ENCODE data around the gene ARSI. TPM values are rescaled to one million over a fixed set of nuclear protein-coding genes. Genes with fewer than 3 reads are reported as not detected.
"Not testable (repeated sequence)": the region's sequence is repeated elsewhere in the genome, so short reads cannot be mapped to it uniquely, and the experiment has no call there.

Gene ARSI
- total RNA-seq, 1 experiment from 2014 or later = 0.28 TPM

GRCh38 chr5:150249744-150250143 lies 53.0 kb downstream of the ARSI start:
- Histone ChIP-seq H3K27ac (no peak overlapping the region), H3K9me3 (replicated peaks) (peaks cover 3% of the 10 kb centered on the region; the same call in 1 of the 2 replicates), H3K36me3 (no peaks in the 10 kb centered on the region; the same call in 1 of the 2 replicates), H3K27me3 (peaks cover 23% of the 10 kb centered on the region), H3K4me3 (no peak overlapping the region), H3K4me1 (peaks cover 12% of the 10 kb centered on the region)
- DNase-seq = no peak

- Histone ChIP-seq H3K4me3 (no peak overlapping the region), H3K4me1 (peaks cover 11% of the 10 kb centered on the region), H3K9me3 (replicated peaks) (peaks cover 3% of the 10 kb centered on the region; the same call in 1 of the 2 replicates), H3K27me3 (peaks cover 27% of the 10 kb centered on the region), H3K36me3 (no peaks in the 10 kb centered on the region; the same call in 1 of the 2 replicates), H3K27ac (no peak overlapping the region)
- DNase-seq = no peak
Observed at GRCh38 chr5:150248946-150249345, 53.8 kb downstream of the ARSI start.

DNA sequence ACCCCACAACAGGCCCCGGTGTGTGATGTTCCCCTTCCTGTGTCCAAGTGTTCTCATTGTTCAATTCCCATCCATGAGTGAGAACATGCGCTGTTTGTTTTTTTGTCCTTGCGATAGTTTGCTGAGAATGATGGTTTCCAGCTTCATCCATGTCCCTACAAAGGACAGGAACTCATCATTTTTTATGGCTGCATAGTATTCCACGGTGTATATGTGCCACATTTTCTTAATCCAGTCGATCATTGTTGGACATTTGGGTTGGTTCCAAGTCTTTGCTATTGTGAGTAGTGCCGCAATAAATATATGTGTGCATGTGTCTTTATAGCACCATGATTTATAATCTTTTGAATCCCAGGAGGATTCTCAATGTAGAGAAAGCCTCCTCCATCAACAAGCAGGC lies 54.2 kb downstream of the ARSI start:
- not testable (repeated sequence) for DNase-seq; H3K36me3 ChIP-seq; H3K27ac ChIP-seq; H3K4me3 ChIP-seq; H3K9me3 ChIP-seq (replicated peaks)
- Histone ChIP-seq H3K4me1 (peaks cover 11% of the 10 kb centered on the region), H3K27me3 (peaks cover 26% of the 10 kb centered on the region)

GRCh38 chr5:150247726-150248125 lies 55.0 kb downstream of the ARSI start:
- Histone ChIP-seq H3K9me3 (replicated peaks) (peaks cover 3% of the 10 kb centered on the region; the same call in 1 of the 2 replicates), H3K4me1 (peaks cover 11% of the 10 kb centered on the region), H3K36me3 (no peaks in the 10 kb centered on the region; the same call in 1 of the 2 replicates), H3K27me3 (peaks cover 21% of the 10 kb centered on the region), H3K27ac (no peak overlapping the region), H3K4me3 (no peak overlapping the region)
- no peak for DNase-seq

DNA sequence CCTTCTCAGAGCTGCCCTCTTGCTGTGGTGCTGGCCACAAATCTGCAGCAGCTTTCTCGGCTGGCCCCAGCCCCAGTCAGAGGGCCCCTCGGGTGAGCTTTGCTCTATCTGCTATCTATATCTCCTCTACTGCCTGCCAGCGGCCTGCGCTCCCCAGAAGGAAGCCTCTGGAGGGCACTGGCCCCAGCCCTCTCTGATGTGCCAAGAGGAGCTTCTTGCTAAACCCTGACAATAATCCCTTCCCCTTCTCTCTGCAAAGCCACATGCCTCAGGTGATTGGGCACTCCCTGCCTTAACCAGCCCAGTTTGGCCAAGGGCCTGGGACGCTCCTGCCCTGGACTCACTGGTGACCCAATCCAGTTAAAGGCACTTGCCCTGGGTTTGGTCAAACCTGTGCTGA lies 55.9 kb downstream of the ARSI start:
- no peaks in the 10 kb centered on the region for H3K36me3 ChIP-seq
- no peak for DNase-seq
- peaks cover 14% of the 10 kb centered on the region for H3K27me3 ChIP-seq
- peaks cover 19% of the 10 kb centered on the region for H3K4me1 ChIP-seq
- H3K27ac ChIP-seq = no peak overlapping the region
- peaks cover 3% of the 10 kb centered on the region; the same call in 1 of the 2 replicates for H3K9me3 ChIP-seq (replicated peaks)
- no peak overlapping the region for H3K4me3 ChIP-seq

DNA sequence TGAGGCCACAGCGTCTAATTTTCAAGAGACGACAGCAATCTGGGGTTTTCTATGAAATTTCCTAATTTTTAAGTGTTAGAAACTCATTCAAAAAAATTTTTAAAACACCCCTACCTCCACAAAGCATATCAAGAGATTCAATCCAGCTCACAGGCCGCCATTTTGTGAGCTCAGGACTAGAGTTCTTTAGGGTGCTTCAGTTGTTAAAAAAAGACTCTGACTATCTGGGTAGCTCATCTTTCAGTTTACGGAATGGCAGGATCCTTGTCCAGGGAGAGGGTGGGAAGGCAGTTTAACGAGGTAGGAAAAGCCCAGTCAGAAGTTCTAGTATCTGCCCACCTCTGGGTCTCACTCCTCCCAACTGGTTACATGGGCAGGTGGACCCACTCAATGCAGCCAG lies 56.3 kb downstream of the ARSI start:
- H3K27ac ChIP-seq = no peak overlapping the region
- DNase-seq = no peak
- H3K9me3 ChIP-seq (replicated peaks) = peaks cover 3% of the 10 kb centered on the region; the same call in 1 of the 2 replicates
- peaks cover 14% of the 10 kb centered on the region for H3K27me3 ChIP-seq
- H3K4me1 ChIP-seq = peaks cover 23% of the 10 kb centered on the region
- no peak overlapping the region for H3K4me3 ChIP-seq
- H3K36me3 ChIP-seq = no peaks in the 10 kb centered on the region

Other genes with a start within 250 kb of the ARSI start
- 0.06 and 0.13 TPM in 2 replicates for gene CSF1R, start 216.4 kb downstream of the ARSI start, total RNA-seq (2014; rRNA removed; shearing (Covaris generic))
- gene PDGFRB, start 147.1 kb downstream of the ARSI start, total RNA-seq (2014; rRNA removed; shearing (Covaris generic)) = 4.7 and 7.2 TPM in 2 replicates
- gene CDX1, start 136.1 kb downstream of the ARSI start, total RNA-seq (2014; rRNA removed; shearing (Covaris generic)) = not detected in 2 replicates
- gene SLC6A7, start 112.8 kb downstream of the ARSI start, total RNA-seq (2014; rRNA removed; shearing (Covaris generic)) = not detected in 2 replicates
- gene CAMK2A, start 13.1 kb downstream of the ARSI start, total RNA-seq (2014; rRNA removed; shearing (Covaris generic)) = 0.41 and 0.42 TPM in 2 replicates
- 58.9 and 60.4 TPM in 2 replicates for gene TCOF1, start 54.8 kb upstream of the ARSI start, total RNA-seq (2014; rRNA removed; shearing (Covaris generic))
- 0.12 TPM in 1 of 2 replicates, not detected in the other for gene CD74, start 110.0 kb upstream of the ARSI start, total RNA-seq (2014; rRNA removed; shearing (Covaris generic))
- 3,118 and 3,506 TPM in 2 replicates for gene RPS14, start 146.8 kb upstream of the ARSI start, total RNA-seq (2014; rRNA removed; shearing (Covaris generic))
- 30.0 and 31.4 TPM in 2 replicates for gene NDST1, start 205.2 kb upstream of the ARSI start, total RNA-seq (2014; rRNA removed; shearing (Covaris generic))